GM23248 (cell line): ENCODE results near the gene GALNT7.

Source experiments
- EZH2 ChIP-seq: fragments of 200-600 bp; sonication (generic); IDR thresholded peaks from 2 replicates; pipeline ENCODE4 v1.6.1; 2018; ENCODE audit warnings: antibody characterized with exemption, mild to moderate bottlenecking; ENCODE audit not compliant: insufficient read depth, poor library complexity, severe bottlenecking
- EZH2phosphoT487 ChIP-seq: fragments of 200-600 bp; sonication (generic); IDR thresholded peaks from 2 replicates; pipeline ENCODE4 v1.6.1; 2018; ENCODE audit warnings: antibody characterized with exemption, moderate library complexity, mild to moderate bottlenecking, low read depth; ENCODE audit not compliant: insufficient read depth

DNA sequence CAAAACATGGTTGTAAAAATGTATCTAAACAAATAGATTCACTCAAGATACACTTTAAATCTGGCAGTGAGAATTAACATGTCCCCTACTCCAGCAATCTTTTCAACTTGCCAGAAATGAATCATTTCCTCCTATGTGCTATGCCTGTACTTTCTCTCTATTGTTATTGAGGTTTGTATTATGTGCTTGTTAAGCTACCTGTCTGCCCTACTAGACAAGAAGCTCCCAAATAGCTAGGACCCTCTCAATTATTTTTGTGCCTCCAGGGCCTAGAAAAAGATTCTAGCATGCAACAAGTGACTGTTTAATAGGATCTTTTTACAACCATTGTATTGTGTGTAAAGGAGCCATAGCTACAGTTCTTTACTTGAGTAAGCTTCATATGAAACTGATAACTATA, 198.7 kb downstream of the GALNT7 start:
- TF ChIP-seq EZH2phosphoT487 (no peak), EZH2 (no peak)
